GM10847 (cell line): ENCODE data around the gene FARP1.

ENCODE experiments used
- POLR2A ChIP-seq: IDR thresholded peaks from 2 replicates; pipeline ENCODE4 v1.6.1; 2011; ENCODE audit not compliant: insufficient read length; ENCODE audit errors: extremely low read depth

Gene FARP1

GRCh38 chr13:98176777-98177608 is 34.1 kb downstream of the FARP1 start, which contains the start of gene RNF113B:
Gene RNF113B, minus strand, starts transcription at chr13:98177269. Its CDS starts 33 bp downstream, at chr13:98177236.
- no peak for TF ChIP-seq POLR2A

DNA sequence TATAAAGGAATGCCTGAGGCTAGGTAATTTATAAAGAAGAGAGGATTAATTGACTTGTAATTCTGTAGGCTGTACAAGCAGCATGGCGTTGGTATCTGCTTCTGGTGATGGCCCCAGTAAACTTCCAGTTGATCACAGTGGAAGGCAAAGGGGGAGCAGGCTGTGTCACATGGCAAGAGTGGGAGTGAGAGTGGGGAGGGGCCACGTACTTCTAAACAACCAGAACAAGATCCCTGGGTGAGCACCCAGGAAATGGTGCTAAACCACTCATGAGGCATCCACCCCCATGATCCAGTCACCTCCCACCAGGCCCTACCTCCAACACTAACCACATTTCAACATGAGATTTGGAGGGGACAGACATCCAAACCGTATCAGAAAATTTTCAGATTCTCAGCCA is 37.2 kb downstream of the FARP1 start:
- TF ChIP-seq POLR2A: no peak

DNA sequence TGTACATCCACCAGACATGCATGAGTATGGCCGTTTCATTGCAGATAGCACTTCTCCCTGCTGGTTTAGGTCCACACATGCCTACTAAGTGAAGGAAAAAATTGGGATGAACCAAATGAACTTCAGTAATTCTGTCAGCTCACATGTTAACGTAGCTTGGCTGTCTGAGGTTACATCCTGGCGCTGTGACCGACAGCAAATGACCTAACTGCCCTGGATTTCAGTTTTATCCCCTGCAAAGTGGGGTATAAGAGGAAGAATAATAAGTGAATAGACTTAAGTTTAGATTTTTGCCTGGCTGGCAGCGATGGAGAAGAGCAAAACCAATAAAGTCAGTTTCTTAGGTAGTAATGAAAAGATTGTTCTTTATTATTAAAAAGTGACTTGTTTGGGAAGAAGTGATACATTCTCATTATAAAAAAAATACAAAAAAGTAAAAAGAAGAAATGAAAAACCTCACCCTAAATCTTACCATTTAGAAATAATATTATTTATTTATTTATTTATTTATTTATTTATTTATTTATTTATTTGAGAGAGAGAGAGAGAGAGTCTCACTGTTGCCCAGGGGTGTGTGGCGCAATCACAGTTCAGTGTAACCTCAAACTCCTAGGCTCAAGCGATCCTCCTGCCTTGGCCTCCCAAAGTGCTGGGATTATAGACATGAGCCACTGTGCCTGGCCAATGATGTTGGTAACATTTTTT is 38.4 kb downstream of the FARP1 start:
- TF ChIP-seq POLR2A: no peak

DNA sequence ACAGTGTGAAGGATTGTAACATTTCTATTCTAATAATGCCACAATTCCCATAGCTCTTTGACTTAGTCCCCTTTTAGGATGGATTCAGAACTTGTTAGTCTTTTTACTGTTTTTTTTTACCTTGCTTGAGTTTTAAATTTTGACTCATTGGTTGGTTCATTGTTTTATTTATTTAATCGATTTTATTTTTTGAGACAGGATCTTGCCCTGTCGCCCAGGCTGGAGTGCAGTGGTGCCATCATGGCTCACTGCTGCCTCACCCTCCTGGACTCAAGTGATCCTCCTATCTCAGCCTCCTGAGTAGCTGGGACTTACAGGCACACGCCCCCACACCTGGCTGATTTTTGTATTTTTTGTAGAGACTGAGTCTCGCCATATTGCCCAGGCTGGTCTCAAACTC is 39.3 kb downstream of the FARP1 start:
- TF ChIP-seq POLR2A: no peak

GRCh38 chr13:98182589-98182988 is 39.7 kb downstream of the FARP1 start:
- TF ChIP-seq POLR2A: no peak

GRCh38 chr13:98184792-98185191 is 41.9 kb downstream of the FARP1 start:
- TF ChIP-seq POLR2A: no peak

GRCh38 chr13:98187155-98187964 is 44.5 kb downstream of the FARP1 start:
- no peak for TF ChIP-seq POLR2A

DNA sequence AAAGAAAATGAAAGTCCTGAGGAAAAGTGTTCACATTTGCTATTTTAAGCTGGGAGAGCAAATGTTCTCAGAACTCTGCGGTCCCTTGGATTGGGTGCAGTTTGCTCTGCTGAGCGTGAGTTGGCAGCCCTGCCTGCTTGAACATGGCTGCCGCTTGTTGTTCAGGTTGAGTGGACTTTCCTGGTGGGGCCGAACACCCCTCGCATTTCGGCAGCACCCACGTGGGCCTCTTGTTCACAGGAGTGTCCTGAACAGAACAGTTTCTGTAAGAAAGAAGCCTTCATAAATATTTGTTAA is 45.0 kb downstream of the FARP1 start:
- no peak for TF ChIP-seq POLR2A

DNA sequence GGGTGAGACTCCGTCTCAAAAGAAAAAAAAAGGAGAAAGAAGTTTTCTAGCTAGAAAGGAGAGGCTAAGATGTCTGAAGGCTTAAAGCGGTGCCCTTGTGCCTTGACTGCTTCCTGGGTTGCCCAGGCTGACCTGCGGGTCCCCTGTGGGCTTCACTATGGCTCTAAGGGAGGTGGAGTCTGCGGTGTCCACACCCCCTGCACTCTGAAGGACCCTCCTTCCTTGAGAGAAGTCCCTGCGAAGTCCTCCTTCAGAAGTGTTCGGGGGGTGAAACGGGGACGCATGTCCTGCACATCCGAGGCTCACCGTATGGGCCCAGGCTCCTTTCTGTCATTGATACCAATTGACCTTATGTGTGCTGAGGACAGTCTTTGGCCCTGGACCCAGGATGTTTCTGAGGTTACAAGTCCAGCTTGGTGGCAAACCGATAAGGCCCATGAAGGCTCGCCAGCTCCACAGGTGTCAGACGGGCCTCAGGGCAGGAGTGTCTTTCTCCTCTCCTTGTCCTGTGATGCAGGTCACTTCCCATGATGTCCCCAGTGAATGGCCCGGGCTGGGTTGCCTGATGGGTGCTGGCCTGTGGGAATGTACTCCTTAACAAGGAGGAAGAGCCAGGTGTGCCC is 45.8 kb downstream of the FARP1 start:
- TF ChIP-seq POLR2A: no peak

- TF ChIP-seq POLR2A: no peak
Measured at GRCh38 chr13:98189841-98190505, 47.1 kb downstream of the FARP1 start.

DNA sequence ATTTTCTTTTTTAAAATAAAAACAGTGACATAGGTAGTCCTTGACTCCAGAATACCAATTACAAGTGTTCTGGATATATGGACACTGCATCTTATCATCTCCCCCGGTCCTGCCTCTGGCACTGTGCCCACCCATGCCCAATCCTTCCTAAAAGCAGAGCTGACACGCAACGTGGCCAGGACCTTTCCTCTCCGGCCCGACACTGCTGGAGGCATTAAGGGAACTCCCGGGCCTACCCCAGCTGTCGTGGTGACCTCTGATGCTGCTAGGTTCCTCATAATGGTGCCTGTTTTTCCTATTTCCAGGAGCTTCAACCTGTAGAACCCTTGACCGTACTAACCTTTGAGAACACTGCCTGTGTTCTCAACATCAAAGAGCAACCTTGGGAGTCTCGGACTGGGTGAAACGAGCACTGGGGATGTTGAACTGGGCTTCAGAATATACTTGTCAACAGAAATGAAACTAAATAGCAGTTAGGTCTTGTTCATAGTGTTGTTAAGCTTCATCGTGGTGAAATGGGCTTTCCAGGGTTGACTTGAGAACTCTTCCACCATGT is 48.1 kb downstream of the FARP1 start:
- TF ChIP-seq POLR2A: no peak

GRCh38 chr13:98192008-98192407 is 49.1 kb downstream of the FARP1 start:
- TF ChIP-seq POLR2A: no peak

DNA sequence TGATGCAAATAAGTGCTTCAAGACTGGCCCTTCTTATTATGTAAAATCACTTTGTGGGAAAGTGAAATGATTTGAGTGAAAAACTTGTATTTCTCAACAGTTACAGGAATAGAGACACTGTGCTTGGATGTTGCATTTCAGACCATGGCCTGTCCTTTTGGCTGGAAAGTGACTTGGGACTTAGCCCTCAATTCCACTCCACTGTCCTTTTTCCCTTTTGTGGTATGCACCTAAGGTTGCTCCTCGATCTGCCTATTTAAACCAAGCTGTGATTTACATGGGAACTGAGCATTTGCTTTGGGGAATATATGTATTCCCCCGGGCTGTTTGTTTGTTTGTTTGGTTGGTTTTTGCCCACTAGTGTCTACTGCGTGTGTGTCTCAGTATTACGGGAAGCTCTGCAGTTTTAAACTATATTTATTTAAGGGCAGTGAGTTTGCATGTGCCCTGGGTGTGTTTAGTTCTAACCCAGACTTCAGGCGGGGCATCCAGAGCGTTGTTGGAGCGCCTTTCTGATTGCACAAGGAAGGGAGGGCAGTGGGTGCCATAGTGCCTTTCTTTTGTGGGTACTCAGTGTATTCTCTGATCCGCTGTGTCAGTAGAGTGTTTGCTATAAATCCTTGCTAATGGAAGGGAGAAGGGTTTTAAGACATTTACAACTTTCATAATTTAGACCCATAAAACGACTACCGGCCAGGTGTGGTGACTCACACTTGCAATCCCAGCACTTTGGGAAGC is 52.3 kb downstream of the FARP1 start:
- TF ChIP-seq POLR2A: no peak

DNA sequence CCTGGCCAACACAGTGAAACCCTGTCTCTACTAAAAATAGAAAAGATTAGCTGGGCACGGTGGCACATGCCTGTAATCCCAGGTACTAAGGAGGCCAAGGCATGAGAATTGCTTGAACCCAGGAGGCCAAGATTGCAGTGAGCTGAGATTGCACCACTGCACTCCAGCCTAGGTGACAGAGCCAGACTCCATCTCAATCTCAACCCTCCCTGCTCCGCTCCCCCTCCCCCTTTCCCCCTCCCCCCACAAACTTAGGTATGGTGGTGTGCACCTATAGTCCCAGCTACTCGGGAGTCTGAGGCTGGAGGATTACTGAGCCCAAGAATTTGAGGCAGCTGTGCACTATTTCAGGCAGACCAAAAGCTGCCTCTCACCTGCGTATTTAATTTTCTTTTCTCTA is 55.8 kb downstream of the FARP1 start:
- no peak for TF ChIP-seq POLR2A

DNA sequence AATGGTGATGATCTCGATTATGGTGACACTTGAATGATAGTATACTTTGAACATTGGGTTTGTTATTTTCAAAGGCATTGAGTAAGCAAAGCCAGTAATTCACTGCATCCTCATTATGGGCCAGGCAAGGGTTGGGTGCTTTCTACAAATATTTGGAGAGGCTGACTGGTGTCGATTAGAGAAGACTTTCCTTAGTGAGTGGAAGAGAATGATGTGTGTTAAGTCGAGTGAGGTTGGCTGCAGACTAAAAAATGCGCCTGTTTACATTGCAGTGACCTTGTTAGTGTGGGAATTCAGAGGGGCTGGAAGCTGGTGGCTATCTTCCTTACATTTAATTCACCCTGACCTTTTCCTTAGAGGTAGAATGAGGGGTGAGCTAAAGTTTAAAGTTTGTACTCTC is 56.6 kb downstream of the FARP1 start:
- TF ChIP-seq POLR2A: no peak
